H9 (cell line): Measurements from ENCODE around the gene SEMA4C. TPM values are rescaled to one million over a fixed set of nuclear protein-coding genes. Genes with fewer than 3 reads are reported as not detected.

Experiments used
- DNase-seq: peaks from one replicate; pipeline ENCODE4 v3.0.0-alpha.2; 2017
- H2AFZ ChIP-seq: one replicate; pipeline ENCODE4 v1.6.1; 2013; ENCODE audit warnings: mild to moderate bottlenecking, low read length, control low read depth, moderate library complexity
- H2AK5ac ChIP-seq: 2 replicates; pipeline ENCODE4 v1.6.1; 2013; ENCODE audit warnings: low read length, control low read depth, mixed read lengths; ENCODE audit not compliant: insufficient read length
- H2BK120ac ChIP-seq: one replicate; pipeline ENCODE4 v1.6.1; 2013; ENCODE audit warnings: low read depth, mild to moderate bottlenecking, low read length, control low read depth, inconsistent platforms; ENCODE audit not compliant: poor library complexity, severe bottlenecking
- H2BK12ac ChIP-seq: 2 replicates; pipeline ENCODE4 v1.6.1; 2013; ENCODE audit warnings: low read length, control low read depth, mixed read lengths, low read depth; ENCODE audit not compliant: insufficient read length
- H2BK15ac ChIP-seq: 2 replicates; pipeline ENCODE4 v1.6.1; 2013; ENCODE audit warnings: low read depth, low read length, control low read depth
- H2BK20ac ChIP-seq: one replicate; pipeline ENCODE4 v1.6.1; 2013; ENCODE audit warnings: low read depth, mild to moderate bottlenecking, low read length, control low read depth, inconsistent platforms; ENCODE audit not compliant: poor library complexity, severe bottlenecking
- H2BK5ac ChIP-seq: 2 replicates; pipeline ENCODE4 v1.6.1; 2013; ENCODE audit warnings: low read length, control low read depth, mixed read lengths; ENCODE audit not compliant: insufficient read length
- H3K14ac ChIP-seq: 2 replicates; pipeline ENCODE4 v1.6.1; 2013; ENCODE audit warnings: low read length, control low read depth; ENCODE audit not compliant: insufficient read depth
- H3K18ac ChIP-seq: 2 replicates; pipeline ENCODE4 v1.6.1; 2013; ENCODE audit warnings: low read depth, mild to moderate bottlenecking, mixed read lengths, low read length, control low read depth; ENCODE audit not compliant: insufficient read length
- H3K23ac ChIP-seq: 2 replicates; pipeline ENCODE4 v1.6.1; 2013; ENCODE audit warnings: low read length, control low read depth, mixed read lengths, low read depth; ENCODE audit not compliant: insufficient read length
- H3K23me2 ChIP-seq: 2 replicates; pipeline ENCODE4 v1.6.1; 2013; ENCODE audit warnings: low read depth, mild to moderate bottlenecking, mixed read lengths, low read length, control low read depth; ENCODE audit not compliant: insufficient read length, poor library complexity, severe bottlenecking
- H3K27ac ChIP-seq: 2 replicates; pipeline ENCODE4 v1.5.1; 2013; ENCODE audit warnings: low read length, control low read depth, mixed read lengths, low read depth; ENCODE audit not compliant: insufficient read length
- H3K27me3 ChIP-seq: 2 replicates; pipeline ENCODE4 v1.6.1; 2013; ENCODE audit warnings: low read length, control low read depth, inconsistent platforms; ENCODE audit not compliant: insufficient read depth
- H3K4ac ChIP-seq: 2 replicates; pipeline ENCODE4 v1.6.1; 2013; ENCODE audit warnings: low read depth, mild to moderate bottlenecking, control low read depth, inconsistent platforms, low read length, moderate library complexity
- H3K4me1 ChIP-seq: 2 replicates; pipeline ENCODE4 v1.6.1; 2013; ENCODE audit warnings: low read length, control low read depth, inconsistent platforms; ENCODE audit not compliant: insufficient read depth
- H3K4me2 ChIP-seq: 2 replicates; pipeline ENCODE4 v1.6.1; 2013; ENCODE audit warnings: low read length, control low read depth, mixed read lengths; ENCODE audit not compliant: insufficient read length, insufficient read depth
- H3K56ac ChIP-seq: 2 replicates; pipeline ENCODE4 v1.6.1; 2013; ENCODE audit warnings: low read depth, mild to moderate bottlenecking, mixed read lengths, low read length, control low read depth; ENCODE audit not compliant: insufficient read length
- H3K79me1 ChIP-seq: 2 replicates; pipeline ENCODE4 v1.6.1; 2013; ENCODE audit warnings: low read depth, mild to moderate bottlenecking, moderate library complexity, low read length, control low read depth, inconsistent platforms; ENCODE audit not compliant: insufficient read depth, poor library complexity, severe bottlenecking
- H3K79me2 ChIP-seq: 2 replicates; pipeline ENCODE4 v1.6.1; 2013; ENCODE audit warnings: low read length, control low read depth, inconsistent platforms; ENCODE audit not compliant: insufficient read depth
- H3K9ac ChIP-seq: 2 replicates; pipeline ENCODE4 v1.6.1; 2013; ENCODE audit warnings: low read length, control low read depth, mixed read lengths; ENCODE audit not compliant: insufficient read length; ENCODE audit errors: extremely low read depth
- H3K9me3 ChIP-seq: one replicate; pipeline ENCODE4 v1.6.1; 2013; ENCODE audit warnings: low read depth, low read length, inconsistent platforms; ENCODE audit not compliant: control insufficient read depth
- H3T11ph ChIP-seq: one replicate; pipeline ENCODE4 v1.6.1; 2013; ENCODE audit warnings: mild to moderate bottlenecking, low read length, control low read depth, inconsistent platforms
- H4K20me1 ChIP-seq: one replicate; pipeline ENCODE4 v1.6.1; 2013; ENCODE audit not compliant: control insufficient read depth, insufficient read length, insufficient read depth
- H4K5ac ChIP-seq: 2 replicates; pipeline ENCODE4 v1.6.1; 2013; ENCODE audit warnings: low read depth, mild to moderate bottlenecking, mixed read lengths, low read length, control low read depth; ENCODE audit not compliant: insufficient read length
- H4K8ac ChIP-seq: replicated peaks from 2 replicates; pipeline ENCODE4 v1.6.1; 2013; ENCODE audit warnings: low read length, control low read depth, mixed read lengths, low read depth; ENCODE audit not compliant: insufficient read length
- H4K91ac ChIP-seq: 2 replicates; pipeline ENCODE4 v1.6.1; 2013; ENCODE audit warnings: low read depth, mild to moderate bottlenecking, moderate library complexity, mixed read lengths, low read length, control low read depth; ENCODE audit not compliant: insufficient read length
- H3K27ac Mint-ChIP-seq, 3 experiments: 2 replicates in 2 of 3; 3 replicates in 1 of 3; pipeline ENCODE4 v1.8.0; 2020 to 2021; ENCODE audit warnings: mixed read lengths in 3 of 3, mild to moderate bottlenecking in 1 of 3, moderate library complexity in 1 of 3
- H3K27me3 Mint-ChIP-seq: 2 replicates; pipeline ENCODE4 v1.8.0; 2021; ENCODE audit warnings: low read depth, mild to moderate bottlenecking, moderate library complexity, mixed read lengths
- H3K36me3 Mint-ChIP-seq, 3 experiments: 2 replicates in 2 of 3; 3 replicates in 1 of 3; pipeline ENCODE4 v1.8.0; 2020 to 2021; ENCODE audit warnings: low read depth in 3 of 3, mixed read lengths in 3 of 3; ENCODE audit not compliant: insufficient read depth in 1 of 3
- H3K4me1 Mint-ChIP-seq, 2 experiments: 2 replicates each; pipeline ENCODE4 v1.8.0; 2020; ENCODE audit warnings: mixed read lengths in 2 of 2
- H3K4me3 Mint-ChIP-seq, 2 experiments: 2 replicates in 1 of 2; 3 replicates in 1 of 2; pipeline ENCODE4 v1.8.0; 2020 to 2021; ENCODE audit warnings: mild to moderate bottlenecking in 2 of 2, mixed read lengths in 2 of 2, moderate library complexity in 1 of 2
- H3K9me3 Mint-ChIP-seq, 2 experiments: 2 replicates in 1 of 2; 3 replicates in 1 of 2; pipeline ENCODE4 v1.8.0; 2020; ENCODE audit warnings: mild to moderate bottlenecking in 2 of 2, mixed read lengths in 2 of 2, moderate library complexity in 1 of 2
- CTCF ChIP-seq: fragments of 200-600 bp; sonication (generic); conservative IDR thresholded peaks from 3 replicates; pipeline ENCODE4 v1.8.0; 2021; ENCODE audit warnings: antibody characterized with exemption, mild to moderate bottlenecking
- WGBS: extraction: QIAGEN DNeasy Blood & Tissue Kit; methylation state at CpG from one replicate; pipeline ENCODE4 v1.1.7; 2013; ENCODE audit warnings: missing lambda C conversion rate, low lambda C conversion rate, mixed read lengths; ENCODE audit not compliant: insufficient read length; ENCODE audit errors: extremely low coverage; 5-methylcytosine and 5-hydroxymethylcytosine counted together
- total RNA-seq: library from RNA; stranded (reverse); gene quantifications from 2 replicates; pipeline ENCODE4 v1.2.1, GENCODE V29; 2021

SEMA4C gene
- total RNA-seq, 1 experiment from 2014 or later: 81.6 TPM

GRCh38 chr2:96874198-96874831 lies 4.4 kb upstream of the SEMA4C start:
- Histone ChIP-seq H3K4me1 (no peaks in the 10 kb centered on the region; the same call in 1 of the 2 replicates), H4K5ac (no peak overlapping the region), H2BK120ac (no peak overlapping the region), H3K4me2 (no peak overlapping the region), H3K9ac (no peak overlapping the region), H2BK5ac (no peak overlapping the region), H3K79me2 (no peaks in the 10 kb centered on the region), H2BK15ac (no peak overlapping the region), H3K23ac (no peak overlapping the region), H4K20me1 (no peaks in the 10 kb centered on the region), H4K91ac (no peak overlapping the region), H4K8ac (no peak overlapping the region), H3K18ac (no peak overlapping the region), H3K4ac (no peak overlapping the region), H3T11ph (no peak overlapping the region), H3K56ac (no peak overlapping the region), H2AFZ (no peak overlapping the region), H3K9me3 (no peaks in the 10 kb centered on the region), H3K23me2 (peaks cover 5% of the 10 kb centered on the region), H3K14ac (no peak overlapping the region; the same call in 1 of the 2 replicates), H2BK20ac (no peak overlapping the region), H2BK12ac (no peak overlapping the region), H3K27ac (no peak overlapping the region), H2AK5ac (no peak overlapping the region), H3K79me1 (no peaks in the 10 kb centered on the region), H3K27me3 (no peaks in the 10 kb centered on the region)
- H3K27ac Mint-ChIP-seq: peak overlapping the region in 2 of 3 experiments; percentile 60 to 79; a peak in 2 of 7 replicates
- H3K4me3 Mint-ChIP-seq: no peak overlapping the region; a peak in 1 of 5 replicates
- DNase-seq: no peak
- no peak for TF ChIP-seq CTCF
- peaks cover 0 to 5% (median 2%) of the 10 kb centered on the region in 3 experiments; a peak in 3 of 7 replicates for H3K36me3 Mint-ChIP-seq
- peaks cover 51 to 62% of the 10 kb centered on the region in 2 experiments for H3K4me1 Mint-ChIP-seq
- H3K27me3 Mint-ChIP-seq: no peaks in the 10 kb centered on the region; the same call in 1 of the 2 replicates
- no CpG with 5 or more reads among the region's 18 CpGs for WGBS
- H3K9me3 Mint-ChIP-seq: no peaks in the 10 kb centered on the region
